Posterior vena cava (tissue), 2 donors: ENCODE measurements around the gene ZNF99. TPM values are rescaled to one million over a fixed set of nuclear protein-coding genes. Genes with fewer than 3 reads are reported as not detected.

Source experiments
- total RNA-seq, 2 donors: library from RNA; stranded (reverse); fragmentation: NEBNext Ultra II Directional; extraction: Animal tissue kit (Norgen Biotek cat#: 25700); gene quantifications; one replicate each; pipeline ENCODE4 v1.2.1, GENCODE V29; 2021
- donor health status: DM: yes; HTN: yes; CAD: no.
- donor health status: DM: yes; HTN: yes; CAD: no.

ZNF99 gene
- total RNA-seq, 2 donors from 2014 or later = 0.19 to 0.32 TPM

Other genes with a start within 250 kb of the ZNF99 start
- gene ZNF492, start 149.8 kb downstream of the ZNF99 start, total RNA-seq = under 1 TPM; 0.23 to 0.33 TPM
- not detected for gene ZNF723, start 48.1 kb upstream of the ZNF99 start, total RNA-seq
- 1 to 10 TPM; 3.9 TPM for gene ZNF728, start 219.0 kb upstream of the ZNF99 start, total RNA-seq